ENCODE measurements around the gene MTREX.

MTREX gene

GRCh38 chr5:55410845-55411244 lies 103.1 kb downstream of the MTREX start:
- TF ChIP-seq POLR2AphosphoS5 (IDR thresholded peaks at IDR 0.05; ENCODE audit: low read depth, low read length): no peak
- TF ChIP-seq SIN3A (IDR thresholded peaks at IDR 0.05; ENCODE audit: borderline replicate concordance, insufficient read depth, low read length): no peak
- no peak for TF ChIP-seq REST (IDR thresholded peaks at IDR 0.05; ENCODE audit: insufficient read depth in 1 of 2, low read depth in 2 of 2, low read length in 2 of 2)
- no peak for TF ChIP-seq FOXP2 (optimal IDR thresholded peaks at IDR 0.05; ENCODE audit: borderline replicate concordance, extremely low read depth, extremely low read length, insufficient read depth)
- TF ChIP-seq TAF1 (IDR thresholded peaks at IDR 0.05; ENCODE audit: borderline replicate concordance, insufficient read depth, low read length): no peak

DNA sequence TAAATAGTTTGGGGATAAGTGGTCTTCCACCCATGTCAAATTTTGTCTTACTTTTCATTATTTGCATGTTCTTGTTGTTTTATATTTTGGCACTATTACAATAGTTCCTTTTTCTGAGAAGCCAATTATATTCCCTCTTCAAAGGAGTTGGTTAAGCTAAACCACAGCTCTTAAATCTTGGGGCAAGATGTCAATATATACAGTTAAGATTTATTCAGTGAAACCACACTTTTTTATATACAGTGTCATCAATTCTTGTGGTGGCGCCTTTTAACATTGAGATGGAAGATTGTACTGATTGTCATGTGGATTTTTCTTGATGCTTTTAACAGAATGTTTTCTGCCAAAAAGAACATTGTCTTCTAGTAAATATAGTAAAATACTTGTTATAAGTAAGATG lies 104.1 kb downstream of the MTREX start:
- TF ChIP-seq TAF1 (IDR thresholded peaks at IDR 0.05; ENCODE audit: borderline replicate concordance, insufficient read depth, low read length) (no peak), SIN3A (IDR thresholded peaks at IDR 0.05; ENCODE audit: borderline replicate concordance, insufficient read depth, low read length) (no peak), FOXP2 (optimal IDR thresholded peaks at IDR 0.05; ENCODE audit: borderline replicate concordance, extremely low read depth, extremely low read length, insufficient read depth) (no peak), POLR2AphosphoS5 (IDR thresholded peaks at IDR 0.05; ENCODE audit: low read depth, low read length) (no peak), REST (IDR thresholded peaks at IDR 0.05; ENCODE audit: insufficient read depth in 1 of 2, low read depth in 2 of 2, low read length in 2 of 2) (no peak)

- TF ChIP-seq TAF1 (IDR thresholded peaks at IDR 0.05; ENCODE audit: borderline replicate concordance, insufficient read depth, low read length): no peak
- no peak for TF ChIP-seq FOXP2 (optimal IDR thresholded peaks at IDR 0.05; ENCODE audit: borderline replicate concordance, extremely low read depth, extremely low read length, insufficient read depth)
- no peak for TF ChIP-seq POLR2AphosphoS5 (IDR thresholded peaks at IDR 0.05; ENCODE audit: low read depth, low read length)
- no peak for TF ChIP-seq REST (IDR thresholded peaks at IDR 0.05; ENCODE audit: insufficient read depth in 1 of 2, low read depth in 2 of 2, low read length in 2 of 2)
- TF ChIP-seq SIN3A (IDR thresholded peaks at IDR 0.05; ENCODE audit: borderline replicate concordance, insufficient read depth, low read length): no peak
Observed at GRCh38 chr5:55413644-55414043, 105.9 kb downstream of the MTREX start.

DNA sequence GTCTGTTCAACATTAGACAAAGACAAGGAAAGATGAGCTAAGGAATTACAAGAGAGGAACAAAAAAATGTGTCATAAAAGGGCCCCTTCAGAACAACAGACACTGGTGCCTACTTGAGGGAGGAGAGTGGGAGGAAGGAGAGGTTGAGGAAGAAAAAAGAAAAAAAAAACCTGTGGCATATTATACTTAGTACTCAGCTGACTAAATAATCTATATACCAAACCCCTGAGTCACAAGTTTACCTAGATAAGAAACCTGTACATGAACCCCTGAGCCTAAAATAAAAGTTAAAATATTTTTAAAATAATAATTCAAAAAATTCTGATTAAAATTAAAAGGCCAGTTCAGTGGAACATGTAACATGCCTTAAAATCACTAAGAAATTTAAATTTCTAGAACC lies 107.3 kb downstream of the MTREX start:
- TF ChIP-seq REST (IDR thresholded peaks at IDR 0.05; ENCODE audit: insufficient read depth in 1 of 2, low read depth in 2 of 2, low read length in 2 of 2): no peak
- TF ChIP-seq FOXP2 (optimal IDR thresholded peaks at IDR 0.05; ENCODE audit: borderline replicate concordance, extremely low read depth, extremely low read length, insufficient read depth): no peak
- no peak for TF ChIP-seq POLR2AphosphoS5 (IDR thresholded peaks at IDR 0.05; ENCODE audit: low read depth, low read length)
- no peak for TF ChIP-seq SIN3A (IDR thresholded peaks at IDR 0.05; ENCODE audit: borderline replicate concordance, insufficient read depth, low read length)
- TF ChIP-seq TAF1 (IDR thresholded peaks at IDR 0.05; ENCODE audit: borderline replicate concordance, insufficient read depth, low read length): no peak

- no peak for TF ChIP-seq TAF1 (IDR thresholded peaks at IDR 0.05; ENCODE audit: borderline replicate concordance, insufficient read depth, low read length)
- TF ChIP-seq REST (IDR thresholded peaks at IDR 0.05; ENCODE audit: insufficient read depth in 1 of 2, low read depth in 2 of 2, low read length in 2 of 2): no peak
- TF ChIP-seq FOXP2 (optimal IDR thresholded peaks at IDR 0.05; ENCODE audit: borderline replicate concordance, extremely low read depth, extremely low read length, insufficient read depth): no peak
- no peak for TF ChIP-seq SIN3A (IDR thresholded peaks at IDR 0.05; ENCODE audit: borderline replicate concordance, insufficient read depth, low read length)
- no peak for TF ChIP-seq POLR2AphosphoS5 (IDR thresholded peaks at IDR 0.05; ENCODE audit: low read depth, low read length)
Observed at GRCh38 chr5:55416306-55416705, 108.5 kb downstream of the MTREX start.
